Measurements from ENCODE around the gene SEMA3G. TPM values are rescaled to one million over a fixed set of nuclear protein-coding genes. Genes with fewer than 3 reads are reported as not detected.

The SEMA3G gene
- total RNA-seq, 2 experiments from 2014 or later, result not detected

DNA sequence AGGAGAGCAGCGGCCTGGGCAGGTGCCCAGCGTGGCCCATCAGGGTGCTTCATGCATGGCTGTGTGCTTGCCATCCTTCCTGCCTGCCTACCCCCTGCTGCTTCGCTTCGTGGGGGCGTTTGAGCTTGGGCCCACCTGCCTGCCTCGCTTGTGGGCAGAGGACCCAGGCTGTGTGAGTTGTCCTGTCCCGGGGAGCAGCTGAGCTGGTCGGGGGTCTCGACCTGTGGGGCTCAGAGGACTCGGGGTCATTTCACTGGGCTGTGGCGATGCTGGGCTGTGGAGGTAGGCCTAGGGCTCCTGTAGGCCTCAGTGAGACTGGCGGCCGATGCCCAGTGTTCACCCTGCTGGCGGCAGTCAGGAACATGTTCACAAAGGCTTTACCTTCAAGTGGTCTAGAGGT lies 38.2 kb upstream of the SEMA3G start:
- Mint-ChIP-seq H3K4me3 (no peak overlapping the region), H3K9me3 (no peaks in the 10 kb centered on the region), H3K36me3 (ENCODE audit: low read depth) (peaks cover 7% of the 10 kb centered on the region), H3K27ac (no peak overlapping the region), H3K27me3 (no peaks in the 10 kb centered on the region), H3K4me1 (ENCODE audit: low read depth) (no peaks in the 10 kb centered on the region)
- intact Hi-C loops (cut with micrococcal nuclease), result no loop called here
- TF ChIP-seq, protein P1, sequence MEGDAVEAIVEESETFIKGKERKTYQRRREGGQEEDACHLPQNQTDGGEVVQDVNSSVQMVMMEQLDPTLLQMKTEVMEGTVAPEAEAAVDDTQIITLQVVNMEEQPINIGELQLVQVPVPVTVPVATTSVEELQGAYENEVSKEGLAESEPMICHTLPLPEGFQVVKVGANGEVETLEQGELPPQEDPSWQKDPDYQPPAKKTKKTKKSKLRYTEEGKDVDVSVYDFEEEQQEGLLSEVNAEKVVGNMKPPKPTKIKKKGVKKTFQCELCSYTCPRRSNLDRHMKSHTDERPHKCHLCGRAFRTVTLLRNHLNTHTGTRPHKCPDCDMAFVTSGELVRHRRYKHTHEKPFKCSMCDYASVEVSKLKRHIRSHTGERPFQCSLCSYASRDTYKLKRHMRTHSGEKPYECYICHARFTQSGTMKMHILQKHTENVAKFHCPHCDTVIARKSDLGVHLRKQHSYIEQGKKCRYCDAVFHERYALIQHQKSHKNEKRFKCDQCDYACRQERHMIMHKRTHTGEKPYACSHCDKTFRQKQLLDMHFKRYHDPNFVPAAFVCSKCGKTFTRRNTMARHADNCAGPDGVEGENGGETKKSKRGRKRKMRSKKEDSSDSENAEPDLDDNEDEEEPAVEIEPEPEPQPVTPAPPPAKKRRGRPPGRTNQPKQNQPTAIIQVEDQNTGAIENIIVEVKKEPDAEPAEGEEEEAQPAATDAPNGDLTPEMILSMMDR (IDR thresholded peaks at IDR 0.05), result no peak
- POLR2A ChIA-PET, result interaction anchor here (0.6 to 0.8 kb wide), 2 partner anchors 35 to 43 kb away, joined by 3 read pairs; no protein-coding TSS in a partner anchor
- ATAC-seq (no peak), DNase-seq (no peak)
- CTCF ChIA-PET, result interaction anchor here (0.7 to 0.9 kb wide), 3 partner anchors 8 to 54 kb away, joined by 3 read pairs; no protein-coding TSS in a partner anchor

GRCh38 chr3:52481819-52482521 lies 37.1 kb upstream of the SEMA3G start:
- Mint-ChIP-seq H3K9me3 (no peaks in the 10 kb centered on the region), H3K36me3 (ENCODE audit: low read depth) (peaks cover 9% of the 10 kb centered on the region), H3K27ac (no peak overlapping the region), H3K4me1 (ENCODE audit: low read depth) (no peaks in the 10 kb centered on the region), H3K27me3 (no peaks in the 10 kb centered on the region), H3K4me3 (no peak overlapping the region)
- TF ChIP-seq, protein P1 (IDR thresholded peaks at IDR 0.05), result peak; percentile 64
- ATAC-seq (no peak), DNase-seq (peak; percentile 33)
- intact Hi-C loops (cut with micrococcal nuclease), result no loop called here
- CTCF ChIA-PET, result interaction anchor here (0.7 to 1.3 kb wide), 5 partner anchors 8 to 53 kb away, joined by 3 read pairs; no protein-coding TSS in a partner anchor
- POLR2A ChIA-PET, result interaction anchor here (0.6 kb wide), 1 partner anchor 537 kb away, joined by 3 read pairs; no protein-coding TSS in a partner anchor

GRCh38 chr3:52480768-52481715 lies 36.1 kb upstream of the SEMA3G start:
- no peak for DNase-seq
- Mint-ChIP-seq H3K9me3 (no peaks in the 10 kb centered on the region), H3K36me3 (ENCODE audit: low read depth) (peaks cover 12% of the 10 kb centered on the region), H3K4me3 (no peak overlapping the region), H3K27me3 (no peaks in the 10 kb centered on the region), H3K27ac (no peak overlapping the region), H3K4me1 (ENCODE audit: low read depth) (no peaks in the 10 kb centered on the region)
- intact Hi-C loops (cut with micrococcal nuclease), result no loop called here
- no peak for ATAC-seq
- CTCF ChIA-PET, result no interaction called here
- TF ChIP-seq, protein P1 (IDR thresholded peaks at IDR 0.05), result no peak
- POLR2A ChIA-PET, result no interaction called here

DNA sequence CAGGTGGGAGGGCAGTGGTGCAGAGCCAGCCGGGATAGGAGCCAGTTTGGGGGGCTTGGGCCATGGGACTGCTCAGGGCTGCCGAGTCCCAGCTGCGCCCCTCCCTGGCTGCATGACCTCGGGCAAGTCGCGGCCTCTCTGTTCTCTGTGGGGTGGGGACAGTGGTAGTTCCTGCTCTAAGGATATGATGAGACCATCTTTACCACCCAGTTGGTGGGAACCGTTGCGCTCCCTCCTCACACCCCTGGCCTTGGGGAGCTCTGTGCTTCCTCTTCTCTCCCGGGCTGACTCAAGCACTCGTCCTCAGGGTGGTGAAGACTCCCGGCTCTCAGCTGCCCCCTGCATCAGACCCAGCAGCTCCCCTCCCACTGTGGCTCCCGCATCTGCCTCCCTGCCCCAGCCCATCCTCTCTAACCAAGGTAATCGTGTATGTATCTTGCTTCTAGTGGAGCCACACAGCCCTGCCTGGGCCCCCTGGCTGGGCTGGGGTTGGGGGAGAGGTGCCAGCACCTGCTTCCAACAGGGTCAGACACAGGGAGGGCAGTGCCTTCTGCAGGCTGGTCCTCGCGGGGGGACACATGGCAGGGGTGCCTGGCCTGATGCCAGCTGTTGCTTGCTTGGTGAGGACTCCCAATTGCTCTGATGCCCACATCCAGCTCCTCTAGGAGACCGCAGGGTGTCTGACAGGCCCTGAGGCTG lies 35.1 kb upstream of the SEMA3G start:
- ChIA-PET CTCF (no interaction called here), POLR2A (no interaction called here)
- H3K36me3 Mint-ChIP-seq (ENCODE audit: low read depth), result peaks cover 12% of the 10 kb centered on the region
- no peak overlapping the region for H3K4me3 Mint-ChIP-seq
- ATAC-seq (no peak), DNase-seq (no peak)
- no peaks in the 10 kb centered on the region for H3K9me3 Mint-ChIP-seq
- no peaks in the 10 kb centered on the region for H3K4me1 Mint-ChIP-seq (ENCODE audit: low read depth)
- no peak overlapping the region for H3K27ac Mint-ChIP-seq
- intact Hi-C loops (cut with micrococcal nuclease), result no loop called here
- TF ChIP-seq, protein P1 (IDR thresholded peaks at IDR 0.05), result no peak
- H3K27me3 Mint-ChIP-seq, result no peaks in the 10 kb centered on the region

Data from activated CD8-positive, alpha-beta T cell treated with anti-CD3 and anti-CD28 coated beads for 36 hours (primary cell).